WTC11 (cell line): ENCODE results near the gene SPSB3. TPM values are rescaled to one million over a fixed set of nuclear protein-coding genes. Genes with fewer than 3 reads are reported as not detected.

Experiments
- ATAC-seq: fragments of 200-7000 bp; cut with Tn5 transposase; 2 replicates; pipeline ENCODE4 v1.10.0; 2021; ENCODE audit warnings: mild to moderate bottlenecking, moderate library complexity
- CTCF ChIA-PET: fragments of 300-600 bp; sonication (Branson Sonifier 250); formaldehyde crosslinking; loops from one replicate; lab custom pipeline; 2021; ENCODE audit warnings: antibody characterized with exemption; lab: Charles Lee
- POLR2A ChIA-PET: fragments of 350-600 bp; sonication (Branson Sonifier 250); formaldehyde crosslinking; loops from one replicate; lab custom pipeline; 2021; ENCODE audit warnings: antibody characterized with exemption; lab: Charles Lee
- DNase-seq: peaks from one replicate; pipeline ENCODE4 v3.0.0; 2021; ENCODE audit warnings: low spot score
- H3K27ac Mint-ChIP-seq: 2 replicates; pipeline ENCODE4 v1.8.0; 2021; ENCODE audit warnings: mixed read lengths
- H3K27me3 Mint-ChIP-seq: 2 replicates; pipeline ENCODE4 v1.8.0; 2021; ENCODE audit warnings: low read depth, mild to moderate bottlenecking, moderate library complexity, mixed read lengths
- H3K36me3 Mint-ChIP-seq: 2 replicates; pipeline ENCODE4 v1.8.0; 2021; ENCODE audit warnings: mixed read lengths
- H3K4me1 Mint-ChIP-seq: 2 replicates; pipeline ENCODE4 v1.8.0; 2022; ENCODE audit warnings: mixed read lengths
- H3K4me3 Mint-ChIP-seq: 2 replicates; pipeline ENCODE4 v1.8.0; 2021; ENCODE audit warnings: mild to moderate bottlenecking, moderate library complexity, mixed read lengths
- H3K9me3 Mint-ChIP-seq: 2 replicates; pipeline ENCODE4 v1.8.0; 2021; ENCODE audit warnings: mixed read lengths
- ATF1 ChIP-seq: sonication (generic); formaldehyde crosslinking; IDR thresholded peaks from 2 replicates; pipeline ENCODE4 v1.8.1; 2023; ENCODE audit warnings: mild to moderate bottlenecking, moderate library complexity, missing genetic modification reagents
- CBFB ChIP-seq: sonication (generic); formaldehyde crosslinking; IDR thresholded peaks from 2 replicates; pipeline ENCODE4 v1.8.1; 2022; ENCODE audit warnings: mild to moderate bottlenecking, low read depth, missing genetic modification reagents
- CREB1 ChIP-seq: sonication (generic); formaldehyde crosslinking; IDR thresholded peaks from 2 replicates; pipeline ENCODE4 v1.8.0; 2023; ENCODE audit warnings: mild to moderate bottlenecking, missing genetic modification reagents
- MXD4 ChIP-seq: fragments of 250-450 bp; sonication (Bioruptor Pico); IDR thresholded peaks from 2 replicates; pipeline ENCODE4 v1.8.0; 2021; ENCODE audit warnings: mild to moderate bottlenecking, moderate library complexity, borderline replicate concordance
- NFATC4 ChIP-seq: fragments of 250-450 bp; sonication (Bioruptor Pico); IDR thresholded peaks from 2 replicates; pipeline ENCODE4 v1.9.0; 2021; ENCODE audit warnings: mild to moderate bottlenecking
- NR2C2 ChIP-seq: sonication (generic); formaldehyde crosslinking; IDR thresholded peaks from 2 replicates; pipeline ENCODE4 v1.8.0; 2022; ENCODE audit warnings: mild to moderate bottlenecking, missing genetic modification reagents
- OVOL2 ChIP-seq: fragments of 250-450 bp; sonication (Bioruptor Pico); IDR thresholded peaks from 2 replicates; pipeline ENCODE4 v1.9.0; 2021; ENCODE audit warnings: mild to moderate bottlenecking, borderline replicate concordance
- RORB ChIP-seq: fragments of 250-450 bp; sonication (Bioruptor Pico); IDR thresholded peaks from 2 replicates; pipeline ENCODE4 v1.9.0; 2021; ENCODE audit warnings: mild to moderate bottlenecking
- SMAD3 ChIP-seq: sonication (generic); formaldehyde crosslinking; IDR thresholded peaks from 2 replicates; pipeline ENCODE4 v1.8.0; 2022; ENCODE audit warnings: missing genetic modification reagents, mild to moderate bottlenecking, borderline replicate concordance
- SP1 ChIP-seq: sonication (generic); formaldehyde crosslinking; conservative IDR thresholded peaks from 2 replicates; pipeline ENCODE4 v1.8.1; 2022; ENCODE audit warnings: missing genetic modification reagents
- TCF7 ChIP-seq: sonication (generic); formaldehyde crosslinking; IDR thresholded peaks from 2 replicates; pipeline ENCODE4 v1.8.0; 2022; ENCODE audit warnings: mild to moderate bottlenecking, low read depth, missing genetic modification reagents, moderate library complexity
- ZNF138 ChIP-seq: sonication (generic); formaldehyde crosslinking; conservative IDR thresholded peaks from 2 replicates; pipeline ENCODE4 v1.8.1; 2022; ENCODE audit warnings: mild to moderate bottlenecking, moderate library complexity, missing genetic modification reagents
- ZNF232 ChIP-seq: sonication (generic); formaldehyde crosslinking; IDR thresholded peaks from 2 replicates; pipeline ENCODE4 v1.8.0; 2022; ENCODE audit warnings: mild to moderate bottlenecking, missing genetic modification reagents
- ZNF671 ChIP-seq: fragments of 250-450 bp; sonication (Bioruptor Pico); IDR thresholded peaks from 2 replicates; pipeline ENCODE4 v1.8.0; 2021; ENCODE audit warnings: mild to moderate bottlenecking
- total RNA-seq: library from RNA; stranded (reverse); gene quantifications from 3 replicates; pipeline ENCODE4 v1.2.3, GENCODE V29; 2021
- TF ChIP-seq, protein P1 (sequence below): sonication (generic); formaldehyde crosslinking; IDR thresholded peaks from 2 replicates; pipeline ENCODE4 v1.8.1; 2022; ENCODE audit warnings: mild to moderate bottlenecking, moderate library complexity, missing genetic modification reagents
- TF ChIP-seq, protein P2 (sequence below): sonication (generic); formaldehyde crosslinking; IDR thresholded peaks from 2 replicates; pipeline ENCODE4 v1.8.1; 2022; ENCODE audit warnings: low read depth, mild to moderate bottlenecking, moderate library complexity, missing genetic modification reagents, borderline replicate concordance
- TF ChIP-seq, protein P3 (sequence below): sonication (generic); formaldehyde crosslinking; IDR thresholded peaks from 2 replicates; pipeline ENCODE4 v1.8.1; 2023; ENCODE audit warnings: mild to moderate bottlenecking, missing genetic modification reagents, moderate library complexity
- TF ChIP-seq, protein P4 (sequence below): sonication (generic); formaldehyde crosslinking; IDR thresholded peaks from 2 replicates; pipeline ENCODE4 v1.8.0; 2023; ENCODE audit warnings: missing genetic modification reagents, mild to moderate bottlenecking, borderline replicate concordance
- TF ChIP-seq, protein P5 (sequence below): sonication (generic); formaldehyde crosslinking; IDR thresholded peaks from 2 replicates; pipeline ENCODE4 v1.8.1; 2022; ENCODE audit warnings: mild to moderate bottlenecking, missing genetic modification reagents, moderate library complexity, borderline replicate concordance
- TF ChIP-seq, protein P6 (sequence below): sonication (generic); formaldehyde crosslinking; IDR thresholded peaks from 2 replicates; pipeline ENCODE4 v1.8.1; 2022; ENCODE audit warnings: low read depth, missing genetic modification reagents, borderline replicate concordance

Gene SPSB3
- total RNA-seq, 1 experiment from 2014 or later: 32.8 TPM

DNA sequence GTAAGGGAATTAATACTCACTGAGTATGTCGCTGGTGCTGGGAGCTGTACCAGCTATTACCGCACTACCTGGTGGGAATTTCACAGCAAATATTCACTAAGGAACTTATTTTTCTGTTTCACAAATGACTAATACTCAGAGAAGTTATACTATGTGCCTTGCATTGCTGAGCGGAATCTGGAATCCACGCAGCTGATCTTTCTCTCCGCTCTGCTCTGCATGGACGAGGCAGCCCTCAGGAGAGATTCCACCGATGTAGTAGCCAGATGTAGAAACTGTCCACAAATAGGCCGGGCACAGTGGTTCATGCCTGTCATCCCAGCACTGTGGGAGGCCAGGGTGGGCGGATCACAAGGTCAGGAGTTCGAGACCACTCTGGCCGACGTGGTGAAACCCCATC is 28.2 kb downstream of the SPSB3 start:
- TF ChIP-seq CBFB (CRISPR knock-in tag) (no peak), MXD4 (CRISPR knock-in tag) (no peak)
- TF ChIP-seq, protein P1, sequence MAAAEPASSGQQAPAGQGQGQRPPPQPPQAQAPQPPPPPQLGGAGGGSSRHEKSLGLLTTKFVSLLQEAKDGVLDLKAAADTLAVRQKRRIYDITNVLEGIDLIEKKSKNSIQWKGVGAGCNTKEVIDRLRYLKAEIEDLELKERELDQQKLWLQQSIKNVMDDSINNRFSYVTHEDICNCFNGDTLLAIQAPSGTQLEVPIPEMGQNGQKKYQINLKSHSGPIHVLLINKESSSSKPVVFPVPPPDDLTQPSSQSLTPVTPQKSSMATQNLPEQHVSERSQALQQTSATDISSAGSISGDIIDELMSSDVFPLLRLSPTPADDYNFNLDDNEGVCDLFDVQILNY (CRISPR knock-in tag): no peak
- no peak overlapping the region for H3K27ac Mint-ChIP-seq
- H3K4me3 Mint-ChIP-seq: no peak overlapping the region
- ChIA-PET POLR2A (no interaction called here), CTCF (interaction anchor here (1.8 kb wide), 1 partner anchor 31 kb away, joined by 6 read pairs; no protein-coding TSS in a partner anchor)
- no peaks in the 10 kb centered on the region for H3K27me3 Mint-ChIP-seq
- no peaks in the 10 kb centered on the region for H3K9me3 Mint-ChIP-seq
- ATAC-seq (no peak), DNase-seq (no peak)
- no peaks in the 10 kb centered on the region for H3K4me1 Mint-ChIP-seq
- peaks cover 11% of the 10 kb centered on the region; the same call in 1 of the 2 replicates for H3K36me3 Mint-ChIP-seq

DNA sequence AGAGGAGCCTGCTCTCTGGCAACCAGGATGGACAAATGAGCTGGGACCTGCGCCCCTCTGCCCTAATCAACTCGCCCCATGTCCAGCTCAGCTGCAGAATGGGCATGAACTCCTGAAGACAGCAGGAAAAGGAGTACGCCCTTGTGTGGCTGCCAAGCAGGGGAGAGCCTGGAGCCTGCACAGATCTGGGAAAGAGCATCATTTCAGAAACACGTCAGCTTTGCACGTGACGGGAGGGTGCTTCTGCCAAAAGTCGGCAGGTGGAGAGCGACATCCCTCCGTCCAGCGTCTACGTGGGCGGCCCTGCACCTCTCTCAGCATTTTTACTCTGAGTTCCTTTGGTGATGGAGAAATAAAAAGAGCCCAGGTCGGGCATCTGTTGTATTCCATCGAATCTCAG is 29.5 kb downstream of the SPSB3 start:
- no peak for DNase-seq

DNA sequence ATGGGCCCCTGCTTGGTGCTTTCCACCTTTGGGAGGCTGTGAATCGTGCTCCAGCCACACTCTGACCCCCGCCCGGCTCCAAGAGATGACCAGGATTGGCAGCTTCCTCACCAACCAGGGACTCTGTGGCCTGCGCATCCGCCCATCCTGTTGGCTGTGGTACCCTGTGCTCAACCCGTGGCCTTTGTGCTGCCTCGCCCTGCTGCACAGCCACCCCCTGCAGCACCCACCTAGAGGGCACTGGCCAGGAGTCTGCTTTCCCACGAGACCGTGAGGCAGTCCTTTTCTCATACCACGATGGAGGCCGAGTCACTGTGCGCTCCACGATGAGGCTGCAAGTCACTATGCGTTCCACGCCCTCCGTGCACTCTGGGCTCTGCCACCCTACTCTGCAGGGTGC is 30.4 kb downstream of the SPSB3 start:
- Mint-ChIP-seq H3K27ac (no peak overlapping the region), H3K4me1 (no peaks in the 10 kb centered on the region), H3K27me3 (no peaks in the 10 kb centered on the region), H3K9me3 (no peaks in the 10 kb centered on the region), H3K36me3 (peaks cover 16% of the 10 kb centered on the region), H3K4me3 (no peak overlapping the region)
- DNase-seq: no peak
- ChIA-PET POLR2A (interaction anchor here (0.5 kb wide), 1 partner anchor 335 kb away, joined by 3 read pairs; no protein-coding TSS in a partner anchor), CTCF (interaction anchor here (1.8 to 2.0 kb wide), 2 partner anchors 28 to 46 kb away, joined by 6 to 8 read pairs; partner anchors contain the start of gene MAPK8IP3)
- ATAC-seq: no peak
- TF ChIP-seq ZNF671 (CRISPR knock-in tag) (no peak), SMAD3 (CRISPR knock-in tag) (no peak), MXD4 (CRISPR knock-in tag) (no peak), ZNF138 (CRISPR knock-in tag) (no peak), TCF7 (no peak), NR2C2 (CRISPR knock-in tag) (no peak), OVOL2 (no peak), RORB (CRISPR knock-in tag) (no peak), SP1 (no peak)
- TF ChIP-seq, protein P2, sequence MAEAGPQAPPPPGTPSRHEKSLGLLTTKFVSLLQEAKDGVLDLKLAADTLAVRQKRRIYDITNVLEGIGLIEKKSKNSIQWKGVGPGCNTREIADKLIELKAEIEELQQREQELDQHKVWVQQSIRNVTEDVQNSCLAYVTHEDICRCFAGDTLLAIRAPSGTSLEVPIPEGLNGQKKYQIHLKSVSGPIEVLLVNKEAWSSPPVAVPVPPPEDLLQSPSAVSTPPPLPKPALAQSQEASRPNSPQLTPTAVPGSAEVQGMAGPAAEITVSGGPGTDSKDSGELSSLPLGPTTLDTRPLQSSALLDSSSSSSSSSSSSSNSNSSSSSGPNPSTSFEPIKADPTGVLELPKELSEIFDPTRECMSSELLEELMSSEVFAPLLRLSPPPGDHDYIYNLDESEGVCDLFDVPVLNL (CRISPR knock-in tag): no peak
- TF ChIP-seq, protein P3, sequence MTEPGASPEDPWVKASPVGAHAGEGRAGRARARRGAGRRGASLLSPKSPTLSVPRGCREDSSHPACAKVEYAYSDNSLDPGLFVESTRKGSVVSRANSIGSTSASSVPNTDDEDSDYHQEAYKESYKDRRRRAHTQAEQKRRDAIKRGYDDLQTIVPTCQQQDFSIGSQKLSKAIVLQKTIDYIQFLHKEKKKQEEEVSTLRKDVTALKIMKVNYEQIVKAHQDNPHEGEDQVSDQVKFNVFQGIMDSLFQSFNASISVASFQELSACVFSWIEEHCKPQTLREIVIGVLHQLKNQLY: no peak
- TF ChIP-seq, protein P4, sequence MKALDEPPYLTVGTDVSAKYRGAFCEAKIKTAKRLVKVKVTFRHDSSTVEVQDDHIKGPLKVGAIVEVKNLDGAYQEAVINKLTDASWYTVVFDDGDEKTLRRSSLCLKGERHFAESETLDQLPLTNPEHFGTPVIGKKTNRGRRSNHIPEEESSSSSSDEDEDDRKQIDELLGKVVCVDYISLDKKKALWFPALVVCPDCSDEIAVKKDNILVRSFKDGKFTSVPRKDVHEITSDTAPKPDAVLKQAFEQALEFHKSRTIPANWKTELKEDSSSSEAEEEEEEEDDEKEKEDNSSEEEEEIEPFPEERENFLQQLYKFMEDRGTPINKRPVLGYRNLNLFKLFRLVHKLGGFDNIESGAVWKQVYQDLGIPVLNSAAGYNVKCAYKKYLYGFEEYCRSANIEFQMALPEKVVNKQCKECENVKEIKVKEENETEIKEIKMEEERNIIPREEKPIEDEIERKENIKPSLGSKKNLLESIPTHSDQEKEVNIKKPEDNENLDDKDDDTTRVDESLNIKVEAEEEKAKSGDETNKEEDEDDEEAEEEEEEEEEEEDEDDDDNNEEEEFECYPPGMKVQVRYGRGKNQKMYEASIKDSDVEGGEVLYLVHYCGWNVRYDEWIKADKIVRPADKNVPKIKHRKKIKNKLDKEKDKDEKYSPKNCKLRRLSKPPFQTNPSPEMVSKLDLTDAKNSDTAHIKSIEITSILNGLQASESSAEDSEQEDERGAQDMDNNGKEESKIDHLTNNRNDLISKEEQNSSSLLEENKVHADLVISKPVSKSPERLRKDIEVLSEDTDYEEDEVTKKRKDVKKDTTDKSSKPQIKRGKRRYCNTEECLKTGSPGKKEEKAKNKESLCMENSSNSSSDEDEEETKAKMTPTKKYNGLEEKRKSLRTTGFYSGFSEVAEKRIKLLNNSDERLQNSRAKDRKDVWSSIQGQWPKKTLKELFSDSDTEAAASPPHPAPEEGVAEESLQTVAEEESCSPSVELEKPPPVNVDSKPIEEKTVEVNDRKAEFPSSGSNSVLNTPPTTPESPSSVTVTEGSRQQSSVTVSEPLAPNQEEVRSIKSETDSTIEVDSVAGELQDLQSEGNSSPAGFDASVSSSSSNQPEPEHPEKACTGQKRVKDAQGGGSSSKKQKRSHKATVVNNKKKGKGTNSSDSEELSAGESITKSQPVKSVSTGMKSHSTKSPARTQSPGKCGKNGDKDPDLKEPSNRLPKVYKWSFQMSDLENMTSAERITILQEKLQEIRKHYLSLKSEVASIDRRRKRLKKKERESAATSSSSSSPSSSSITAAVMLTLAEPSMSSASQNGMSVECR (CRISPR knock-in tag): no peak
- TF ChIP-seq, protein P5, sequence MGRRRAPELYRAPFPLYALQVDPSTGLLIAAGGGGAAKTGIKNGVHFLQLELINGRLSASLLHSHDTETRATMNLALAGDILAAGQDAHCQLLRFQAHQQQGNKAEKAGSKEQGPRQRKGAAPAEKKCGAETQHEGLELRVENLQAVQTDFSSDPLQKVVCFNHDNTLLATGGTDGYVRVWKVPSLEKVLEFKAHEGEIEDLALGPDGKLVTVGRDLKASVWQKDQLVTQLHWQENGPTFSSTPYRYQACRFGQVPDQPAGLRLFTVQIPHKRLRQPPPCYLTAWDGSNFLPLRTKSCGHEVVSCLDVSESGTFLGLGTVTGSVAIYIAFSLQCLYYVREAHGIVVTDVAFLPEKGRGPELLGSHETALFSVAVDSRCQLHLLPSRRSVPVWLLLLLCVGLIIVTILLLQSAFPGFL (CRISPR knock-in tag): no peak

More for the DNA sequence above, 29.5 kb downstream of the SPSB3 start:
- Mint-ChIP-seq H3K4me3 (no peak overlapping the region), H3K9me3 (no peaks in the 10 kb centered on the region), H3K27me3 (no peaks in the 10 kb centered on the region), H3K27ac (no peak overlapping the region), H3K4me1 (no peaks in the 10 kb centered on the region), H3K36me3 (peaks cover 16% of the 10 kb centered on the region)
- CTCF ChIA-PET: interaction anchor here (1.8 kb wide), 1 partner anchor 29 kb away, joined by 6 read pairs; no protein-coding TSS in a partner anchor
- ATAC-seq: no peak
- TF ChIP-seq ZNF232 (CRISPR knock-in tag): no peak
- no peak for TF ChIP-seq CREB1 (CRISPR knock-in tag)
- TF ChIP-seq NFATC4 (CRISPR knock-in tag): no peak
- TF ChIP-seq, protein P6, sequence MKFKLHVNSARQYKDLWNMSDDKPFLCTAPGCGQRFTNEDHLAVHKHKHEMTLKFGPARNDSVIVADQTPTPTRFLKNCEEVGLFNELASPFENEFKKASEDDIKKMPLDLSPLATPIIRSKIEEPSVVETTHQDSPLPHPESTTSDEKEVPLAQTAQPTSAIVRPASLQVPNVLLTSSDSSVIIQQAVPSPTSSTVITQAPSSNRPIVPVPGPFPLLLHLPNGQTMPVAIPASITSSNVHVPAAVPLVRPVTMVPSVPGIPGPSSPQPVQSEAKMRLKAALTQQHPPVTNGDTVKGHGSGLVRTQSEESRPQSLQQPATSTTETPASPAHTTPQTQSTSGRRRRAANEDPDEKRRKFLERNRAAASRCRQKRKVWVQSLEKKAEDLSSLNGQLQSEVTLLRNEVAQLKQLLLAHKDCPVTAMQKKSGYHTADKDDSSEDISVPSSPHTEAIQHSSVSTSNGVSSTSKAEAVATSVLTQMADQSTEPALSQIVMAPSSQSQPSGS: no peak
- no peak for TF ChIP-seq MXD4 (CRISPR knock-in tag)
- no peak for TF ChIP-seq ATF1 (CRISPR knock-in tag)
- POLR2A ChIA-PET: interaction anchor here (0.5 kb wide), 1 partner anchor 336 kb away, joined by 3 read pairs; no protein-coding TSS in a partner anchor
